HG03280 (cell line): ENCODE measurements around the gene MCUB.
A peak's percentile ranks its signal among the peaks of the same experiment; 100 is the strongest.

Experiments used
- ATAC-seq: cut with Tn5 transposase; IDR thresholded peaks from one replicate; pipeline ENCODE4 v1.9.1; 2021; ENCODE audit warnings: mild to moderate bottlenecking, moderate library complexity; ENCODE audit not compliant: unreplicated experiment

Gene MCUB

DNA sequence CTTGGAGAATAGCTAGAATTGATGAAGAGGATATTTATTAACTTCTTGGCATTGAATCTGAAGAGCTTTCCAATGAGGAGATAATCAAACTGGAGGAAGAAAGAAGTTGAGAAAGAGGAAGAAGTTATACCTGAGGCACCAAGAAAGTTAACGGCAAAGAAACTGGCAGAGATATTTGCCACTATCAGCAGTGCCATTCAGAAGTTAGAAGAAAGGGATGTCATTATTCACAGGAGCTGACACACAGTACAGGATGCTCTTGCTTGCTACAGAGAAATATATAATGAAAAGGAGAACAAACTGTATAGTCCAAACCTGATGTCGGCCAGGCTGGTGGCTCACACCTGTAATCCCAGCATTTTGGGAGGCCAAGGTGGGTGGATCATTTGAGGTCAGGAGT lies 64.5 kb downstream of the MCUB start:
- no peak for ATAC-seq

DNA sequence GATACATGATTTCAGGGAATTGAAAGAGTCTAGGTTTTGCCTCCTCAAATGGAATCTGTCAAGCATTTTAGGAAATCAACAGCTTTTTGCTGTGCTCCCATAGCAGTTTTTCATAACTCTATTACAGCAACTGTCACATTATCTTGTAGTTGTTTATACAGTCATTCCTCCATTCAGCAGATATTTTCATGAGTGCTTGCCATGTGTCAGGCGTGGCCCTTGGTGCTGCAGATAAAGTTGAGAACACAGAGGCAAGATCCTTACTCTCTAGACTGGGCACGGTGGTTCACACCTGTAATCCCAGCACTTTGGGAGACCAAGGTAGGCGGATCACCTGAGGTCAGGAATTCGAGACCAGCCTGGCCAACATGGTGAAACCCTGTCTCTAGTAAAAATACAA lies 67.3 kb downstream of the MCUB start:
- ATAC-seq: no peak

DNA sequence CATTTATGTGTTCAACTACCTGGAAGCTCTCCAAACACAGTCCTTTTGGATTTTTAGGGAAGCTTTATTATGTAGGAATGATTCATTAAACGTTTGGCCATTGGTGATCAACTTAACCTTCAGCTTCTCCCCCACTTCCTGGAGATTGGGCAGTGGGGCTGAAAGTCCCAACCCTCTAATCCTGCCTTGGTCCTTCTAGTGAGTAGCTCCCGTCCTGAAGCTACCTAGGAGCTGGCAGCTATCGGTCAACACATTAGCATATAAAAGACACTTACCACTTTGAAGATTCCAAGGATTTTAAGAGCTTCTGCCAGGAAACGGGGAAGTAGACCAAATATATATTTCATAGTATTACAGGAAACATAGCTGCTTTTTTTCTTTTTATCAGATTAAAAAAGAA lies 69.7 kb downstream of the MCUB start:
- no peak for ATAC-seq

DNA sequence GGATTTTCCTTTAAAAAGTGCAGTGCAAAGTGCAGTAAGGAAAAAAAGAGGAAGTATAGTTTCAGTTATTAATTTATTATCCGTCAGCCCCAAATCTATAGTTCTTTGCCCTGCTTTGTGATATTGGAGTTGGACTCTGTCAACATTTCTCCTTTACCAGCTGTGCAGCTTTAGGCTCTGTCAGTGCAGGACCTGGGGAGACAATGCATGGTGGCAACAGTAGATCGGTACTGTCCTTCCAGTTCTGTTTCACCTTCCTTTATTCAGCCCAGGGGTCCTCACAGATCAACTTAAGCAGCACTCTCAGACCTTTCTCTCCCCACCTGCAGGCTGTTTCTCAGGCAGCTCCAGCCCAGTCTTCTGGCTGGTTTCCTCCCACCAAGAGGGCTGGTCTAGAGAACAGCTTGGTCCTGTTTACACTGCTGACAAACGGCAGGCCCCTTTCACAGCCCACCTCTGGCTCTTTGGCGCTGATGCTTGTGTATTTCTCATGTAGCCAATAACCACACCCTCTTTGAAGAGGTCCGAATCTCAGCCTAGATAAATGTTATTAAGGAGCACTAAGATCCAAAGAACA lies 71.6 kb downstream of the MCUB start:
- ATAC-seq: no peak

DNA sequence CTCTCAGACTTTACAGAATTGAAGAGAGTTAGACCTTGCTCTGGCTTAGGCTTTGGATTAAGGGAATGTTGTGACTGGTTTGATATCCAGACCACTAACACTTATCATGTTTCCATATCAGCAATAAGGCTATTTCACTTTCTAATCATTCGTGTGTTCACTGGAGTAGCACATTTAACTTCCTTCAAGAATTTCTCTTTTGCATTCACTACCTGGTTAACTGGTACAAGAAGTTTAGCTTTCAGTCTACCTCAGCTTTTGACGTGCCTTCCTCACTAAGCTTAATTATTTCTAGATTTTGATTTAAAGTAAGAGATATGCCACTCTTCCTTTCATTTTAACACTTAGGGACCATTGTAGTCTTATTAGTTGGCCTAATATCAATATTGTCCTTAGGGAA lies 80.6 kb downstream of the MCUB start:
- ATAC-seq: no peak

DNA sequence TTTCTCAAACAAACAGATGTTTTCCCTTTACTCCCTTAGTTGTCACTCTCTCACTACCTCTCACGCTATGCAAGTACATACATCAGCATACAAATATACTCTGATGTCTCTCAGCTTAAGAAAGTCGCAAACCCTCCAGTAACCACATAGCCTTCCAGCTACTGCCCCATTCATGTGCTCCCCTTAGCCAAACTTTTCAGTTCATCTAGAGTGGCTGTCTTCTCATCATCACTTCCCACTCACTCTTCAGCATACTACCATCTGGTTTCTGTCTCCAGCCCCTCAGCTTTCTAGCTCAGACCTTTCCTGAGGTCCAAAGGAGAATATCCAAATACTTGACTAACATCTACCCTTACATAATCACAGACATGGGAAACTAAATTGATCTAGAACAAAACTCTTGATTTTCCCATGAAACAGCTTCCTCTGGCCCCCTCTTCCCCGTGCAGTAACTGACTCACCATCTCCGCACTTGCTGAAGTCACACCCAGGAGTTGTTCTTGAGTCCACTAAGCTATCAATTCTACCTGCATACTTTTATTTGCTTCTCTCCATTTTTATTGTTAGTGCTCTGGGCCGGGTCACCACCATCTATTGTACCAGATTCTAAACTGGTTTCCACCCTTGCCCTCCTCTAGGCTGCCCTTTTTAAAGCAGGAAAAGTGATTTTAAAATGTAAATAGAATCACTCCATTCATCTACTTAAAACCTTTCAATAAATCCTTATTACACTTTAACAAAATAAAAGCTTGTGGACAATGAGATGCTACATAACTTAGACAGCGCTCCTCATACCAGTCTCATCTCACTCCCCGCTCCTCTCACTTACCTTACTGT lies 86.0 kb downstream of the MCUB start:
- no peak for ATAC-seq

DNA sequence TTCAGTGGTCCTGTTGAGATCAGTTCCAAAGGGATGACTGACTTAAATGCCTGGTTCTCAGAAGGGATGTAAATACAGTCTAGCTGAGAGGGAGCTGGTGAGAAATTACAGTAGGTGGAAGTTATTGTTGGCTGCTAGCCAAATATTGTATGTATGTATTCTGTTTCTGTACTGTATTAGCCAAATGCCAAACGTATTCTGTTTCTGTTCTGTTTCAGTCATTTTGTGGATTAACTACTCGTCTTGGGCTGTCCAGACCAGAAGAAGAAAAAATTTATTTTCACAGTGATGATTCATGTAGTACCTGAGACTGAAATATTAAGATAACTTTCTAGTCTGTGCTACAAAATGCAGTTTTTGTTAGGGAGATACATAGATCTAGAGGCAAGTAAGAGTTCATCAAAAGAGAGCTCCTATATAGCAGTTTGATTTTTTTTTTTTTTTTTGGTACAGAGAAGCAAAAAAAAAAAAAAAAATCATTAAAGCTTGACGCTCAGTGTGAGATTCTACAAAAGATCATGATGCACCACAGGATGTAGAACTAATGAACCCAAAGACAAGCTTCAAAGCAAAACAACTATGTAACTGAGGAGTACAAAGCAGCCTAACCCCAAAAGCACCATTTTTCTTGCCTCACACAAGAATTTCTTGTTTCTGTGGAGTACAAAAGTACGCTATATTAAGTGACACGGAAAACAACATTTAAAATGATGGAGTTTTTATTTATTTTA lies 88.4 kb downstream of the MCUB start:
- ATAC-seq: peak; percentile 49

DNA sequence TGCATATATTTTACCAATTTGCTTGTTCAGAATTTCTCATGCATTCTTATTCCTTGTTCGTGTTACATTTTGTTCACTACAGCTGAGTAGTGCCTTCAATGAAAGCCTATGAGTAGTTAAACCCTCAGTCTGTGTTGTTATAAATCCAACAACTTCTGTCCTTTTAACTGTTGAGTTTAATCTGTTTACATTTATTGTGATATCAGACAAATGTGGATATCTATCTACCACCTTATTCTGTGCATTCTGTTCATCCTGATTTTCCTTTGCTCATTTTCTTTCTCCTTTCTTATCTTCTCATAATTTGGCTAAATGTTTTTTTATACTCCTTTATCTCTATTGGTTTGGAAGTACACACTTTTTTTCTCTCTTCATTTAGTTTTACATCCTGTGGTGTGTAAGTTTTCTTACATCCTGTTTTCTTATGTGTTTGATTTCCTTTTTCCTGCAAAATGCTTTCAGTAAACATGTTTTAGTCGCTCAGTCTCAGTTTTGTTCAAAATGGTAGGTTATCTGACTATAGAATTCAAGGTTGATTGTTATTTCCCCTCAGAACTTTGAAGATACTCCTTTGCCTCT lies 89.0 kb downstream of the MCUB start:
- ATAC-seq: no peak

DNA sequence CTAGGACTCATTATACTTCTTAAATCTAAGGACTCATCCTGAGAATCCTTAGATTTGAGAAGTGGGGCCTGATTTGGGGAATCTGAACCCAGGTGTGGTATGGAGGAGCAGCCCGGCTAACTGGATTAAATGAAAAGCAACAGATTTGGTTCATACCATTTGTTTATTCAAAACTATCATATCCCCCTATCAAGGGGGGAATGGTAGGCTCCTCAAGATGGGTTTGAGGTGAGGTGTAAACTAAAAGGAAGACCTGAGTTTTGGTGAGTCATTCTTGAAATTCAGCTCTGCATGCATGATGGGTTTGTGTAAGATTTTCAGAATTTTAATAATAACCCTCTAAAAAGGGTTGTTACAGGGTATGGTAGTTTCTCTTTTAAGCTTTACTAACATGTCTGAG lies 89.8 kb downstream of the MCUB start:
- peak; percentile 59 for ATAC-seq

DNA sequence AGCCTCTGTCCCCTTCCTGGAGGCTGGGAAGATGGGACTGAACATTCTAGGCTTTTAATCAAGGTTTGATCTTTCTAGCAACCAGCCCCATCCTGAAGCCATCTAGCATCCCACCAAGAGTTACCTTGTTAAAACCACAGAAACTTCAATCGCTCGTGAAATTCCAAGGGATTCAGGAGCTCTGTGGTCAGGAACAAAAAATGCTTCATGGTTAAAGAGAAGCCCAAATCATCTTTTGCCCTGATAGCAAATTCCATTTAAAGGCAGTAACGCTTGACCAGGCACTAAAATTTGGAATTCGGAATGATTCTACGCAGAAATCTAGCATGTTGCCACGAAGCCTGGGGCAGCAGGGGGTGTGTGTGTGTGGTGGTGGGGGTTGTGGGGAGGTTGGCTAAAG lies 95.3 kb downstream of the MCUB start:
- ATAC-seq: no peak

DNA sequence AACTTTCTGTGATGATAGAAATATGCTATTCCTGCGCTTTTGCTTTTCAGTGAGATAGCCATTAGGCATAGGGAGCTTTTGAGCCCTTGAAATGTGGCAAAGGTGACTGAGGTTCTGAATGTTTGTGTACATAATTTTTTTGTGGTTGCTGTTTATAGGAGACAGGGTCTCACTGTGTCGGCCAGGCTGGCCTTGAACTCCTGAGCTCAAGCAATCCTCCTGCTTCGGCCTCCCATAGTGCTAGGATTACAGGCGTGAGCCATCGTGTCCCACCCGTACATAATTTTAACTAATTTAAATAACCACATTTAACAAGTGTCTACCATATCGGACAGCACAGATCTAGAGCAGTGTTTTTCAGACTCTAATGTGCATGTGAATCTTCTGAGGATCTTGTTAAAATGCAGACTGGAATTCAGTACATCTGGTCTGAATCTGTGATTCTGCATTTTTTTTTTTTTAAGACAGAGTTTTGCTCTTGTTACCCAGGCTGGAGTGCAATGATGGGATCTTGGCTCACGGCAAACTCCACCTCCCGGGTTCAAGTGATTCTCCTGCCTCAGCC lies 97.9 kb downstream of the MCUB start:
- ATAC-seq: no peak

DNA sequence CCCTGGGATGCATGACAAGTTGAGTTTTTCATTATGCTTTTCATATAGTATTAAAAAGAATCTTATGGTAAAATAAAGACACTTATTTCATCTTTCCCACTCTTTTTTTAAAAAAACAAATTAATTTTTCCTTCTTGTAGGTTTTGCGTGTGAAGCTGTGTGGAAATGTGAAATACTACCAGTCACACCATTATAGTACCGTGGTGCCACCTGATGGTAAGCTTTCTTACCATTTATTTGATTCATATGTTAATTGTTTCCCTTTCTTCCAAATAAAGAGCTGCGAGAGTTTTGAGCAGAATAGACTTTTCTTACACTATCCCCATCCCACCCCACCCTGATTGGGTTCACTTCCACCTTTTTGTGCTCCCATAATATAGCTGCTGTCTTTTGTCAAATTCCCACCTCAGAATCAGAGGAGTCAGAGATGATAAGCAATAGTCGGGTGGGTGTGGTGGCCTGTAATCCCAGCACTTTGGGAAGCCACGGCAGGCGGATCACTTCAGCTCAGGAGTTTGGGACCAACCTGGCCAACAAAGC lies 98.9 kb downstream of the MCUB start:
- ATAC-seq: no peak

DNA sequence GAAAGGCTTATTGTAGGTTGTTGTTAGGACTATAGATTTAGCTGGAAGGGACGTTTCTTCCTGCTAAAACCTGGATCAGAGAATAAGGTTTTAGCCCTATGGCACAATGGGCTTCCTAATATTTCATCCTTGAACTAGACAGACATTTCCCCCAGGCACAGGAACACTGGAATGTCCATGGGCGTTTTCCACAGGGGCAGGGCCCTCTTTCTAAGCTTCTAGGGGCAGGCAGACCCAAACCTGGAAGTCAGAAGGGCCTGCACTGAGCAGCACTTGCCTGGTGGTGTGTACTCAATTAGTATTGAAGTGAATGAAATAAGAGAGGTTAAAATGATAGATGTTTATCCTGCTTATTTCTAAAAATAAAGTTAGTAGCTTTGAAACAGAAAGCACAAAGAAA lies 102.1 kb downstream of the MCUB start:
- ATAC-seq: no peak

DNA sequence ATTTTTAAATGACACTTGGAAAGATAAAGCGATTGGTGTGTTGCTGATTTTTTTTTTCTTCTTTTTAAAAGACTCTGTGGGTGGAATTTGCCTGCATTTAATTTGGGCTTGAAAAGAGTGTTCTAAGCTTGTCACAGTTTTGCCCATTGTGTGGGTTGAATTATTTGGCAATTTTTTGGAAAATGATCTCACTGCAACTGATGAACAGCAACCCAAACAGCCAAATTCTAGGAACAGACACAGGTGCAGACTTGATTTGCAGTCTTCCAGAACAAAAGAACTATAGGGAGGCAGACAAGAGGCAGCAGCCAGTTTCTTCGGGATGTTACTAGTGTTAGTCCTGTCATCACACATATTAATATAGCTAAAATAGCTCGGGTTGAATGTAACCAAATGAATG lies 102.7 kb downstream of the MCUB start:
- ATAC-seq: no peak

DNA sequence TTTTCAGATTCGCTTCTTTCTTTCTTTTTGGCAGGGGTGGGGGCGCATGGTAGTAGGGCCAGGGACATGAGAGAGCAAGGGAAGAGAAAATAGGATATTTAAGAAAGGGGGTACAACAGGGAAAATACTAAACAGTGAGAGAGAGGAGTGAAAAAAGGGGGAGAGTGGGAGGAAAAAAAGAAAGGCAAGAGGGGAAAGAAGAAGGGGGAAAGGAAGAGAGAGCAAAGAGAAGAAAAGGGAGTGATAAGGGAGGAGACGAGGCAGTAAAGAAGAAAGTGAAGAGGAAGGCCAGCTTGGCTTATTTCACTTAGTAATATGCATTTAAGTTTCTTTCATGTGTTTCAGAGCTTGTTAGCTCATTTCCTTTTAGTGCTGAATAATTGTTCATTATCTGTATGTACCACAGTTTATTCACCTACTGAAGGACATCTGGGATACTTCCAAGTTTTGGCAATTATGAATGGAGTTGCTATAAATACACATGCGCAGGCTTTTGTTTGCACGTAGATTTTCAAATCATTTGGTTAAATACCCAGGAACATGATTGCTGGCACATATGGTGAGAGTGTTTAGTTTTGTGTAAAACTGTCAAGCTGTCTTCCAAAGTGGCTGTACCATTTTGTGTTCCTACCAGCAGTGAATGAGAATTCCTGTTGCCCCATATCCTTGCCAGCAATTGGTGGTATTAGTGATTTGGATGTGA lies 105.9 kb downstream of the MCUB start:
- no peak for ATAC-seq

DNA sequence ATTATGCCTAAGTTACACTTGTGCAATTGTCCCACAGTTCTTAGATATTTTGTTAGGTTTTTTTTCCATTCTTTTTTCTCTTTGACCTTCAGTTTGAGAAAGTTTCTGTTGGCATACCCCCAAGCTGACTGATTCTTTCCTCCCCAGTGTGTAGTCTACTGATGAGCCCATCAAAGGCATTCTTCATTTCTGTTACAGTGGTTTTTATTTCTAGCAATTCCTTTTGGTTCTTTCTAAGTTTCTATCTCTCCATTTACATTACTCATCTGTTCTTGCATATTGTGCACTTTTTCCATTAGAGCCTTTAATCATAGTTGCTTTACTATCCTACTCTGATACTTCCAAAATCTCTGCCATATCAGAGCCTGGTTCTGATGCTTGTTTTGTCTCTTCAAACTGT lies 111.3 kb downstream of the MCUB start:
- ATAC-seq: no peak

DNA sequence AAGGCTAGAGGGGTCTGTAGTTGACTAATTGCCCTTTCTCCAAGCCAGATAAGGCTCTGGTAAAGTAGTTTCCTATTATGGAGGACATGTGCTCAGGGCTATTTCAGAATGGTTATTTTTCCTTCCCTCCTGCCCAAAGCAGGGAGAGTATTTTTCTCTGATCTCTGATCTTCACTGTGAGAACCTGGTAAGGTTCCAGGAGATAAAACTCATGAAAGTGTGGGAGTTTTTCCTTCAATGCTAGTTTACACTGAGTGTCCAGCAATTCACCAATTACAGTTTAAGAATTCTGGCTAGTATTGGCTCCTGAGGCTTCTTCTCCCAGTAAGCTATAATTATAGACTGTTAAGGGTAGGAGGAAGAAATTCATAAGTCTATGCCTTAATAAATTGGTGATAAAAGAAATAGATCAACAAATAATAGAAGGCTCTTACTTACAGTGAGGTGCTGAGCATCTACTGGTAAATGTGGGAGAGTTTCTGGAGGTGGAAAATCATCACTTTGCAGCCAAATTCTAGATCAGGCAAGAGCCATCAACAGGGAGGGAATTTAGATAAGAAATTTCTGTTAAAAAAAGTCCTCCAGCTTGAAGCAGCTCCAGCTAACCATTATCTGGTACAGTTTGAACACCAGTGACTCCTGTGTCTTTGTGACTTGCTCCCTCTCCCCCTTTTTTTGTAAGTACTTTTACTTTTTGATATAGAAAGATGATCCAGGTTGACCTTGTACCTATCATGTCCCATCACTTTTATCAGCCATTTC lies 112.3 kb downstream of the MCUB start:
- no peak for ATAC-seq

DNA sequence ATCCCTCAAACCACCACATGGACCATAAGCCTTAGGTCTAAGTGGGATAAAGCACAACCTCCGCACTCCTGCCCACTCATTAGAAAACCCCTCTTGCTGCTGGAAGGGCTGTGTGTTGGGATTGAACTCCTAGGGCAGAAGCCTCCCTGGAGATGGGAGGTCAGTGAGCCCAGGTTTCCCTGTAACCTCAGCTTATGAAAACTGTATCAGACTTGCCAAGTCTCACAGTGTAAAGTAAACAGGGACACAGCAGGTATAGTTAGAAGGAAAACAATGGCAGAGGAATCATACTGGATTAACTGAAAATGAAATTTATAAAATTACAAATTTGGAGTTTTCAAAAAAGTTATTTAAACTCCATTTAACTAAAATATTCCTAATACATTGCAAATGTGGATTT lies 113.3 kb downstream of the MCUB start:
- no peak for ATAC-seq

DNA sequence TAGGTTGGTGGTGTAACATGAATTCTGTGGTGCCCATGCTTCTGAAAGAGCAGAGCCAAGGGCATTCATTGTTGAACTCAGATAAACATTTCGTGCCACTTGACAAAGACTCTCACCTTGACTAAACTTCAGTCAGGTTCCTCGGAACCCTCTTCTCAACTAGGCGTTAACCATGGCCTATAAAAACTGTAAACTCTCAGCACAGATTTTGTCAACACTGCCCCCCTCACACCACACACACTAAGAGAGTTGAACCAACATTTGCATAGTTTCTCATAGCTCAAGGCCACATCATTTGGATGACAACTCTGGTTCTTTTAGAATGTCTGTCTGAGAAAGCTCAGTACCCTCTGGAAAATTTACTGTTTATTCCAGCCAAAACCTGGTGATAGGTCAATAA lies 115.1 kb downstream of the MCUB start:
- no peak for ATAC-seq

DNA sequence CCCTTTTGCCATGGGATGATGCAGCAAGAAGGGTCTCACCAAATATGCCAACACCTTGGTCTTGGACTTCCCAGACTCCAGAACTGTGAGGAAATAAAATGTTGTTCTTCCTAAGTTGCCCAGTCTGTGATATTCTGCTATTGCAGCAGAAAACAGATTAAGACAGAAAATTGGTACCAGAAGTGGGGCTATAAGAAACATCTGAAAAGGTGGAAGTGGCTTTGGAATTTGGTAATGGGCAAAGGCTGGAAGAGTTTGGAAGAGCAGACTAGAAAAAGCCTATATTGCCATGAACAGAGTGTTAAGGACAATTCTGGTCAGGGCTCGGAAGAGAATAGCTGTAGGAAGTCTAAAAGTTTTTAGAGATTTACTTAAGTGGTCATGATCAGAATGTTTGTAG lies 115.8 kb downstream of the MCUB start:
- ATAC-seq: no peak
